Stimulated activated memory B cell treated with anti-CD40 and anti-IgM and Interleukin-4, amounts not matched to agents 10 μg/mL and 1 μg/mL and 100 μg/mL, for 72 hours (primary cell): ENCODE measurements around the gene ANKRD37.

Experiments
- ATAC-seq: fragments of 150-1000 bp; cut with Tn5 transposase; 2 replicates; pipeline ENCODE4 v1.10.0; 2021
- H3K27ac Mint-ChIP-seq: one replicate; pipeline ENCODE4 v1.8.0; 2022; ENCODE audit warnings: mild to moderate bottlenecking, mixed read lengths
- H3K27me3 Mint-ChIP-seq: one replicate; pipeline ENCODE4 v1.8.0; 2022; ENCODE audit warnings: mixed read lengths
- H3K36me3 Mint-ChIP-seq: one replicate; pipeline ENCODE4 v1.8.0; 2022; ENCODE audit warnings: mixed read lengths
- H3K4me1 Mint-ChIP-seq: one replicate; pipeline ENCODE4 v1.8.0; 2022; ENCODE audit warnings: mixed read lengths
- H3K4me3 Mint-ChIP-seq: one replicate; pipeline ENCODE4 v1.8.0; 2022; ENCODE audit warnings: mild to moderate bottlenecking, moderate library complexity, mixed read lengths
- H3K9me3 Mint-ChIP-seq: one replicate; pipeline ENCODE4 v1.8.0; 2022; ENCODE audit warnings: mixed read lengths

Gene ANKRD37

DNA sequence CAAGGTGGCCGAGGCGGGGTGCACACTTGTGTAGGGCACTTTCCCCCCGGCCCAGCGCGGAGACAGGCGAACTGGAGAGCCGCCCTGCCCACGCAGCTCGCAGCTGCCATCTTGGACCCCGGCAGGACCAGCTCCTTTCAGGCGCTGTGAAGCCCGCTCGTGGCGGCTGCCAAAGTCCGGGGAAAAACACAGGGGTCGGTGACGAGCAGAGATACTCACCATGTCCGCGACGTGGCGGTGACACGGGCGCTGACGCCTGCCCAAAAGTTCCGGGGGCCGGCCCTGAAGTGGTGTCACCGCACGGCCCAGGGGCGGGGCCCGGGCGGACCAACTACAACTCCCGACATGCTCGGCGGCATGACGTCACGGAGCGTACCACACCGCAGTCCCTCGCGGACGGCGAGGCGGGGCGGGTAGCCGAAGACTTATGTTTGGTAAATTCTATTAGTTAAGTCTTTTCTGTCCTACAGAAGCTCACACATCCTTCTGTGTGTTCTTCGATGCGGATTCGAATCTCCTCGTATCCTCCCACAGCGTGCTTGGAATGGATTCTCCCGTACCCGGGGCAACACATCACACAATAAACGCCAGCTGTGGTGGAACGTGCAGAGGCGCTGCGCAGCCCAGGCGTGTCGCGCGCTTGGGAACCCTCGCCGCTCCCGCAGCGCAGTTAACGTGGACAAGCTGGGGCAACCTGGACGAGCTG lies 29.2 kb downstream of the ANKRD37 start, which contains the start of gene UFSP2:
Gene UFSP2 (minus strand): TSS at position 318 of the 706 bp plus-strand sequence. CDS start 96 bp downstream, at position 222.
- no peaks in the 10 kb centered on the region for H3K9me3 Mint-ChIP-seq
- H3K4me3 Mint-ChIP-seq = peak within 1 kb of the TSS; percentile 81
- peak; percentile 97 for ATAC-seq
- peaks cover 10% of the 10 kb centered on the region for H3K36me3 Mint-ChIP-seq
- peaks cover 6% of the 10 kb centered on the region for H3K27me3 Mint-ChIP-seq
- peaks cover 24% of the 10 kb centered on the region for H3K4me1 Mint-ChIP-seq
- peak within 1 kb of the TSS; percentile 86 for H3K27ac Mint-ChIP-seq

DNA sequence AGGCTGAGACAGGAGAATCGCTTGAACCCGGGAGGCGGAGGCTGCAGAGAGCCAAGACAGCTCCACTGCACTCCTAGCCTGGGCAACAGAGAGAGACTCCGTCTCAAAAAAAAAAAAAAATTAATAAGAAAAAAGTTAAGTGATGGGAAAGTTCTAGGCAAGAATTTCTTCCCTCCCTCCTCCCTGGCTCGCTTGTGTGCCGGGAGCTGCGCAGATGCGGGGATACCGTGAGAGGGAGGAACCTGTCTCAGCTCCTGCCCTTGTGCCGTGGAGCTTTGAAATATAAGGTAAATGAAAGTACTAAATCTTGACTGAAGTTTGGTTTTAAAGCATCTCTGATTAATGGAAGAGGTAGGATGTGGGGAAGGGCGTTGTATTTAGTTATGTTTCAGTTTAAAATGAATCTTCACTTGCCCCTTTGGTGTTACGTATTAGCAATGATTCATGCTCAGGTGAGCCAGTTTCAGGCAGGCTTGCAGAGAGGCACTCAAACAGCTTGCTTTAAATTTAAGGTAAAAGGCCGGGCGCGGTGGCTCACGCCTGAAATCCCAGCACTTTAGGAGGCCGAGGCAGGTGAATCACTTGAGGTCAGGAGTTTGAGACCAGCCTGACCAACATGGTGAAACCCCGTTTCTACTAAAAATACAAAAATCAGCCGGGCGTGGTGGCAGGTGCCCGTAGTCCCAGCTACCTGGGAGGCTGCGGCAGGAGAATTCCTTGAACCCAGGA lies 30.5 kb downstream of the ANKRD37 start:
- Mint-ChIP-seq H3K4me3 (no peak overlapping the region), H3K9me3 (no peaks in the 10 kb centered on the region), H3K4me1 (peaks cover 24% of the 10 kb centered on the region), H3K36me3 (peaks cover under 1% of the 10 kb centered on the region), H3K27me3 (peaks cover 6% of the 10 kb centered on the region), H3K27ac (no peak overlapping the region)
- ATAC-seq = no peak

DNA sequence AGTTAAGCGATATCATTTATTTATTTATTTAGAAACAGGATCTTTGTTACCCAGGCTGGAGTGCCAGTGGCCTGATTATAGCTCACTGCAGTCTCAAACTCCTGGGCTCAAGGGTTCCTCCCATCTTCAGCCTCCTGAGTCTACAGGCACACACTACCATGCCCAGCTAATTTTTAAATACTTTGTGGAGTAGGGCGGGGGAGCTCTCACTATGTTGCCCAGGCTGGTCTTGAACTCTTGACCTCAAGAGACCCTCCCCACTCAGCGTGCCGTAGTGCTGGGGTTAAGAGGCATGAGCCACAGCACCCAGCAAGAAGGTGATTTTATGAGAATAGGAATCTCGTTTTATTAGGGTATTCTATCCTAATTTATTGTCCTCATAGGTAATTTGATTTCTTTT lies 33.0 kb downstream of the ANKRD37 start:
- no peak for ATAC-seq
- no peak overlapping the region for H3K4me3 Mint-ChIP-seq
- no peaks in the 10 kb centered on the region for H3K36me3 Mint-ChIP-seq
- H3K9me3 Mint-ChIP-seq = no peaks in the 10 kb centered on the region
- H3K4me1 Mint-ChIP-seq = peaks cover 13% of the 10 kb centered on the region
- peaks cover 6% of the 10 kb centered on the region for H3K27me3 Mint-ChIP-seq
- no peak overlapping the region for H3K27ac Mint-ChIP-seq

- no peaks in the 10 kb centered on the region for H3K9me3 Mint-ChIP-seq
- no peak overlapping the region for H3K4me3 Mint-ChIP-seq
- H3K27me3 Mint-ChIP-seq = no peaks in the 10 kb centered on the region
- no peak for ATAC-seq
- H3K4me1 Mint-ChIP-seq = no peaks in the 10 kb centered on the region
- no peaks in the 10 kb centered on the region for H3K36me3 Mint-ChIP-seq
- no peak overlapping the region for H3K27ac Mint-ChIP-seq
These were observed 38.8 kb downstream of the ANKRD37 start for GRCh38 chr4:185435466-185435865.

GRCh38 chr4:185437809-185438208 lies 41.2 kb downstream of the ANKRD37 start:
- Mint-ChIP-seq H3K4me3 (no peak overlapping the region), H3K27ac (no peak overlapping the region), H3K27me3 (no peaks in the 10 kb centered on the region), H3K36me3 (no peaks in the 10 kb centered on the region), H3K4me1 (no peaks in the 10 kb centered on the region), H3K9me3 (no peaks in the 10 kb centered on the region)
- no peak for ATAC-seq

DNA sequence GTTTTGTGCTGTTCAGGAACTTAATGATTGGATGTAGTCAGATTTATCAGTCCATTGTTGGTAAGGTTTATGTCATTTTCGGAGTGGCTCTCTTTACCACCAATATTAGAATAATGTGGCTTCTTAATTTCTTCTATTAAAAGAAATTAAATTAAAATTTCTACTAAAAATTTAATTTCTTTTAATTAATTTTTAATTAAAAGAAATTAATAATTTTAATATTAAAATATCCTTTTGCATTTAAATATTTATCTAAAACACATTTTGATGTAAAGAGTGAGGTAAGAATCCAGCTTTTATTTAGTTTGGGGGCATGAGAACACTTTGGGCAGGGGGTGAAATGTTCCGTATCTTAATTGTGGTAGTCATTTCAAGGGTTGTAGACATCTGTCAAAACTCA lies 44.8 kb downstream of the ANKRD37 start:
- no peak for ATAC-seq
- no peaks in the 10 kb centered on the region for H3K9me3 Mint-ChIP-seq
- H3K27ac Mint-ChIP-seq = no peak overlapping the region
- no peak overlapping the region for H3K4me3 Mint-ChIP-seq
- H3K36me3 Mint-ChIP-seq = no peaks in the 10 kb centered on the region
- H3K27me3 Mint-ChIP-seq = no peaks in the 10 kb centered on the region
- H3K4me1 Mint-ChIP-seq = no peaks in the 10 kb centered on the region

DNA sequence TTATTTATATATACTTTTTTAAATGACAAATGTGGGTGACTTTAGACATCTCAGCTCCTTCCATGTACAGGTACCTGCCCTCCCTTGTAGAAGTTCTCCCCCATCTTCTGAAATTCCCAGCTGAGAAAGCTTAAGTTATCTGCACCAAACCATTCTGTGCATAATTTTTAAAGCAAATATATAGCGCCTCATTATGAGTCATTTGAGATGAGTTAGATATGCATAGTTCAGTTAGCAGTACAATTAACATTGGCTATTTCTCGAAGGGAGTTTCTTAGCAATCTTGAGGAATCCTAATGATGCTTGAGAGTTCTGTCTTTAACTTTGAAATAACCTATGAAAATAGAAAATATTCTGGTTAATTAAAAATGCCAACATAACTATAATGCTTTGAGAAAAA lies 48.6 kb downstream of the ANKRD37 start:
- H3K36me3 Mint-ChIP-seq = no peaks in the 10 kb centered on the region
- H3K4me1 Mint-ChIP-seq = no peaks in the 10 kb centered on the region
- ATAC-seq = no peak
- no peak overlapping the region for H3K4me3 Mint-ChIP-seq
- no peak overlapping the region for H3K27ac Mint-ChIP-seq
- H3K9me3 Mint-ChIP-seq = no peaks in the 10 kb centered on the region
- H3K27me3 Mint-ChIP-seq = no peaks in the 10 kb centered on the region
